HG02884 (cell line): ENCODE data around the gene MAST4.

Source experiments
- ATAC-seq: cut with Tn5 transposase; IDR thresholded peaks from one replicate; pipeline ENCODE4 v1.9.1; 2021; ENCODE audit warnings: mild to moderate bottlenecking, moderate library complexity; ENCODE audit not compliant: unreplicated experiment

MAST4 gene

GRCh38 chr5:67216564-67216963 lies 620.4 kb downstream of the MAST4 start:
- no peak for ATAC-seq
